ENCODE measurements around the gene NETO2.

DNA sequence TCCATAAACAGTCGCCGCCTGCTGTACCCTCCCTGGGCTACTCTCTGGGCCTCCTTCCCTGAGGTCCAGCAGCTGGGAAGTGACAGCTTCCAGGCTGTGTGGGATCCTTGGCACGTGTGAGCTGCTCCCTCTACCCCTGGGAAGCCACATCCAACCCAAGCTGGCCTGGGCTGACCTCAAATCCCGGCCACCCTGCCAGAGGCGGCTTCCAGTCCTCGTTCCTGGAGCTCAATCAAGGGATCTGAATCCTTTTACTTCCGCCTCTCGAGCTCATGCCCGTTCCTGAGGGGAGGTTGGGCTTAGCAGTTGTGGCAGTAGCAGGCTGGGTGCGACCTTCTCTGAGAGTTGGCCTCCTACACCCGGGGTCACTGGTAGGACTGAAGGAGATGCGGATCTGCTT, 82.5 kb downstream of the NETO2 start:
- TF ChIP-seq EZH2phosphoT487 (conservative IDR thresholded peaks at IDR 0.05; ENCODE audit: low read length): no peak
- TF ChIP-seq, protein P1, sequence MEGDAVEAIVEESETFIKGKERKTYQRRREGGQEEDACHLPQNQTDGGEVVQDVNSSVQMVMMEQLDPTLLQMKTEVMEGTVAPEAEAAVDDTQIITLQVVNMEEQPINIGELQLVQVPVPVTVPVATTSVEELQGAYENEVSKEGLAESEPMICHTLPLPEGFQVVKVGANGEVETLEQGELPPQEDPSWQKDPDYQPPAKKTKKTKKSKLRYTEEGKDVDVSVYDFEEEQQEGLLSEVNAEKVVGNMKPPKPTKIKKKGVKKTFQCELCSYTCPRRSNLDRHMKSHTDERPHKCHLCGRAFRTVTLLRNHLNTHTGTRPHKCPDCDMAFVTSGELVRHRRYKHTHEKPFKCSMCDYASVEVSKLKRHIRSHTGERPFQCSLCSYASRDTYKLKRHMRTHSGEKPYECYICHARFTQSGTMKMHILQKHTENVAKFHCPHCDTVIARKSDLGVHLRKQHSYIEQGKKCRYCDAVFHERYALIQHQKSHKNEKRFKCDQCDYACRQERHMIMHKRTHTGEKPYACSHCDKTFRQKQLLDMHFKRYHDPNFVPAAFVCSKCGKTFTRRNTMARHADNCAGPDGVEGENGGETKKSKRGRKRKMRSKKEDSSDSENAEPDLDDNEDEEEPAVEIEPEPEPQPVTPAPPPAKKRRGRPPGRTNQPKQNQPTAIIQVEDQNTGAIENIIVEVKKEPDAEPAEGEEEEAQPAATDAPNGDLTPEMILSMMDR (IDR thresholded peaks at IDR 0.05; ENCODE audit: insufficient read depth, low read length, poor library complexity, severe bottlenecking): no peak
